BLaER1 treated with 17β-estradiol and CSF1 and Interleukin-3, amounts not matched to agents 10 nM and 100 nM (cell line): ENCODE measurements around the gene PDGFD.

ENCODE experiments used
- H3K27ac ChIP-seq, 11 experiments: shearing (Covaris generic); formaldehyde crosslinking; 2 replicates each; pipeline ENCODE4 v1.8.1; 2022
- H3K27me3 ChIP-seq, 11 experiments: shearing (Covaris generic); formaldehyde crosslinking; 2 replicates each; pipeline ENCODE4 v1.8.1; 2022
- H3K36me3 ChIP-seq, 11 experiments: shearing (Covaris generic); formaldehyde crosslinking; 2 replicates each; pipeline ENCODE4 v1.8.1; 2022
- H3K4me1 ChIP-seq, 10 experiments: shearing (Covaris generic); formaldehyde crosslinking; 2 replicates each; pipeline ENCODE4 v1.8.1; 2022
- H3K4me2 ChIP-seq, 11 experiments: shearing (Covaris generic); formaldehyde crosslinking; 2 replicates each; pipeline ENCODE4 v1.8.1; 2022
- H3K4me3 ChIP-seq, 10 experiments: shearing (Covaris generic); formaldehyde crosslinking; 2 replicates each; pipeline ENCODE4 v1.8.1; 2022
- H3K9ac ChIP-seq, 11 experiments: shearing (Covaris generic); formaldehyde crosslinking; 2 replicates each; pipeline ENCODE4 v1.8.1; 2022
- H3K9me3 ChIP-seq, 11 experiments: shearing (Covaris generic); formaldehyde crosslinking; replicated peaks in 1 of 11; 2 replicates each; pipeline ENCODE4 v1.8.1; 2022
- H4K20me1 ChIP-seq, 11 experiments: shearing (Covaris generic); formaldehyde crosslinking; 2 replicates each; pipeline ENCODE4 v1.8.1; 2022
- Cebpa-rat ChIP-seq, 11 experiments: shearing (Covaris generic); IDR thresholded peaks; 2 replicates each; pipeline ENCODE4 v1.8.1; 2022

The PDGFD gene

DNA sequence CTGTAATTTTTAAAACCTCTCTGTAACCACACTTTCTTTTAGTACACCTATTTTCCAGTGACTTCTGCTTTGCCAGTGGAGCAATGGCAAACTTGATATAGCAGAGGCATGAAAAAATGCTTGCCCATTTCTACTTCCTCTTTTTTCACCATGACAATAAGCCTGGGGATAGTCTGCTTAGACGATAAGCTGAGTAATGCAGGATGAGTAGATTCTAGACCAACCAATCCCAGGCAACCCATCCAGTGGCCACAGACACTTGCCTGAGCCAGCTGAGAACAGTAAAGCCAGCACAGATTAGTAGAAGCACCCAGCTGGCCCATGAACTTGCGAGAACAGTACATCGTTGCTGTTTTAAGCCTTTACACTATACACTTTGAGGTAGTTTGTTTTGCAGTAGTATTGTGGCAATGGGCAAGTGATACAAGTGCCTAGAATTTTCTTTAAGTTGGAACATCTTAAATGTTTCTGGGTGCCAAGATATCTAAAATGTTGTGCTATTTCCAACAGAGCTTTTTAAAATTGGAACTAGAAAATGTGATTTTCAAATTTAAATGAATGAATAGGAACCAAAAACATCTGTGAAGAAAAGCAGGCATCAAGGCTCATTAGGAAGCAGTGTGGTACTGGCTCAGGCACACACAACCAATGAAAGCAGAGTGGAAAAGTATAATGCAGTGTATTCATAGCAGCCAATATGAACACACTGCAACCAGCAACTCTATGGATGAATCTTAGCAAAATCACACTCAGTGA, 89.8 kb downstream of the PDGFD start:
- Histone ChIP-seq H3K9me3 (no peaks in the 10 kb centered on the region; a peak in 1 of 22 replicates), H3K4me2 (peak overlapping the region in 5 of 11 experiments; percentile 20 to 51 (median 45); a peak in 8 of 22 replicates), H3K4me3 (no peak overlapping the region), H3K9ac (no peak overlapping the region), H3K27me3 (no peaks in the 10 kb centered on the region), H3K27ac (peak overlapping the region in 2 of 11 experiments; percentile 20 to 47; a peak in 1 of 22 replicates), H3K36me3 (no peaks in the 10 kb centered on the region), H4K20me1 (no peaks in the 10 kb centered on the region), H3K4me1 (peaks cover 0 to 34% (median 2%) of the 10 kb centered on the region in 10 experiments; a peak in 9 of 20 replicates)
- no peak for TF ChIP-seq Cebpa-rat (IDR thresholded peaks at IDR 0.05)

DNA sequence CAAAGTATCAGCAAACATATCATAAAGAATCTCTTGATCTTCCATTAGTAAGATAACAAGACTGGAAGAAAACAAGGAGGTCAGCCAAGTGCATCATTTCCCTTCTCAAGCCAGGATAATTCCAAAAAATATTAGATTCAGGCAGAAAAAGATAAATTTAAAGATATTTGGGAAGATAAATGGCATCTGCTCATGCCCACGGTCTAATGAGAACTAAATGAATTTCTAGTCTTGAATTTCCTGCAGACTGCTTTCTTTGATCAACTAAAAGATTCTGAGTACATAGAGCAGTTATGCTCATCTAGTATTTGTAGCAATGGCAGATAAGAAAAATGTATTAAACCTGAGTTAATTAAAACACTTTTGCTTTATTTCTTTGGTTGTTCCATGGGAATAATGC, 96.4 kb downstream of the PDGFD start:
- H3K36me3 ChIP-seq: no peaks in the 10 kb centered on the region
- TF ChIP-seq Cebpa-rat (IDR thresholded peaks at IDR 0.05): no peak
- H3K9me3 ChIP-seq: peaks cover 0 to 7% (median 0%) of the 10 kb centered on the region in 11 experiments; a peak in 3 of 22 replicates
- no peak overlapping the region for H3K4me2 ChIP-seq
- H3K4me1 ChIP-seq: peaks cover 0 to 13% (median 0%) of the 10 kb centered on the region in 10 experiments; a peak in 8 of 20 replicates
- H3K27me3 ChIP-seq: no peaks in the 10 kb centered on the region
- H3K9ac ChIP-seq: no peak overlapping the region
- H4K20me1 ChIP-seq: no peaks in the 10 kb centered on the region
- H3K4me3 ChIP-seq: no peak overlapping the region
- no peak overlapping the region for H3K27ac ChIP-seq

DNA sequence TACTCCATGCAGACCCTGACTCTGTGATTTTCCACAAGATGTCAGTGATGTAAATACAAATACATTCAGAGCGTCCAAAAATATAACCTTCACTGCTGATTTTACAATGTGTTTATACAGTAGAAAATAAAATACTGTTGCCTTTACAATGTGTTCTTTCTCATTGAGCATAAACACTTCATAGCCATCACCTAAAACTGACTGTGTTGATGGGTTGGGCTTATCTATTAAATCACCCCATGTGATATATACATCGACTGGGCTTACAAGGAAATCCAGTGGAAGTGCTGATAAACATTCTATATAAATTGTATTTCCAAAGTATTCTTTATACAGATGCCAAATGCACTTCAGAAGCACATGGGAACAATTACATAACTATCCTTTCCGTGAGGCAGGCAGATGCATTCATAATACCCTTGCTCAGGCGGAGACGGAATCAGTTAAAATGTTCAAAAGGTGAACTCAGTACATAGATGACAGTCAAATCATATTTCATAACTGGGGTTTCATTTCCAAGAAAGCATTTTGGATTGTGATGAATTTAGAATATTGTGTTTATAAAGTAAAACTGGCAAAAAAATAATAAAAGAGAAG, 99.8 kb downstream of the PDGFD start:
- no peak for TF ChIP-seq Cebpa-rat (IDR thresholded peaks at IDR 0.05)
- H3K4me1 ChIP-seq: peaks cover 0 to 13% (median 0%) of the 10 kb centered on the region in 10 experiments; a peak in 8 of 20 replicates
- H3K27ac ChIP-seq: no peak overlapping the region
- no peaks in the 10 kb centered on the region for H3K36me3 ChIP-seq
- no peaks in the 10 kb centered on the region for H3K27me3 ChIP-seq
- H3K4me2 ChIP-seq: peak overlapping the region in 3 of 11 experiments; percentile 44 to 50 (median 48); a peak in 5 of 22 replicates
- H3K9me3 ChIP-seq: peaks cover 0 to 7% (median 0%) of the 10 kb centered on the region in 11 experiments; a peak in 3 of 22 replicates
- no peaks in the 10 kb centered on the region for H4K20me1 ChIP-seq
- no peak overlapping the region for H3K9ac ChIP-seq
- H3K4me3 ChIP-seq: no peak overlapping the region

DNA sequence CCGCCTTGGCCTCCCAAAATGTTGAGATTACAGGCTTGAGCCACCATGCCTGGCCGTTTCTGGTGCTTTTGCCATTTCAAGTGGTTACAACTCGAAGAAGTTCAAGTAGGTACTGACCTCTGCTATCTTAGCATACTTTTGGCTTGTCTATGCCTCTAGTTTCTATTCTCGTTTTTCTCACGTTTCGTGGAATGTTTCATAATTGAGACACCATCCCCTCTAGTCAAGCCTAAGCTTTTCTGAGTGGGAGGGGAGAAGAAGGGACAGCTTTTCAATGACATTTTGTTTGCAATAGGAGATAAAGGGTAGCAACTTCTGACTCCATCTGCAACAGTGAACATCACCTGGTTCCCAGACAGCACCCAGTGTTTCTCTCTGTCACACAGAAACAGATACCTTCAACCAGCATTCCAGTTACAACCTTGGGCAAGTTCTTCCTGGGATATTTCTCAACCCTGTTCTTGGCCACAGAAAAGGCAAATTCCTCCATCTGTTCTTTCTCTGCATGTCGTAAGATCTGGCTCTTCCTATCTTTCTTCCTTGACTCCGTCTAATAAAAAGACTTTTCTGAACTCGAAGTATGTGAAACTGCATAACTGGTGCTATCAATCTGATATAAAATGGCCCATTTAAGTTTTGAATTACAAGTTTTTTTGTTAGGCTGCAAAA, 102.0 kb downstream of the PDGFD start:
- no peak overlapping the region for H3K9ac ChIP-seq
- no peak overlapping the region for H3K4me2 ChIP-seq
- no peak overlapping the region for H3K27ac ChIP-seq
- no peaks in the 10 kb centered on the region for H3K27me3 ChIP-seq
- H3K9me3 ChIP-seq: peaks cover 0 to 7% (median 0%) of the 10 kb centered on the region in 11 experiments; a peak in 3 of 22 replicates
- no peak for TF ChIP-seq Cebpa-rat (IDR thresholded peaks at IDR 0.05)
- peaks cover 0 to 13% (median 0%) of the 10 kb centered on the region in 10 experiments; a peak in 8 of 20 replicates for H3K4me1 ChIP-seq
- H3K4me3 ChIP-seq: no peak overlapping the region
- no peaks in the 10 kb centered on the region for H4K20me1 ChIP-seq
- no peaks in the 10 kb centered on the region for H3K36me3 ChIP-seq

DNA sequence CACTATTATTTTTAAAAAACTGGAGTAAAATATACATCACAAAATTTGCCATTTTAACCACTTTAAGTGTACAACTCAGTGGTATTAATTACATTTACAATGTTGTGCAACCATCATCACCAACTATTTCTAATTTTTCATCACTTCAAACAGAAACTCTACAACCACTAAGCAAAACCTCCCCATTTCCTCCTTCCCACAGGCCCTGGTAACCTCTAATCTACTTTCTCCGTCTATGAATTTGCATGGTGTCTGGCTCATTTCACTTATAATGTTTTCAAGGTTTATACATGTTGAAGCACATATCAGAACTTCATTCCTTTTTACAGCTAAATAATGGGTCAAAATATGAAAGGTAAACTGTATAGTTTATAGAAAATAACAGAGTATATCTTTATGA, 103.1 kb downstream of the PDGFD start:
- Histone ChIP-seq H4K20me1 (no peaks in the 10 kb centered on the region), H3K4me1 (peaks cover 0 to 13% (median 0%) of the 10 kb centered on the region in 10 experiments; a peak in 8 of 20 replicates), H3K36me3 (no peaks in the 10 kb centered on the region), H3K27me3 (no peaks in the 10 kb centered on the region), H3K9ac (no peak overlapping the region), H3K9me3 (peaks cover 0 to 7% (median 0%) of the 10 kb centered on the region in 11 experiments; a peak in 3 of 22 replicates), H3K27ac (no peak overlapping the region), H3K4me2 (no peak overlapping the region), H3K4me3 (no peak overlapping the region)
- no peak for TF ChIP-seq Cebpa-rat (IDR thresholded peaks at IDR 0.05)

DNA sequence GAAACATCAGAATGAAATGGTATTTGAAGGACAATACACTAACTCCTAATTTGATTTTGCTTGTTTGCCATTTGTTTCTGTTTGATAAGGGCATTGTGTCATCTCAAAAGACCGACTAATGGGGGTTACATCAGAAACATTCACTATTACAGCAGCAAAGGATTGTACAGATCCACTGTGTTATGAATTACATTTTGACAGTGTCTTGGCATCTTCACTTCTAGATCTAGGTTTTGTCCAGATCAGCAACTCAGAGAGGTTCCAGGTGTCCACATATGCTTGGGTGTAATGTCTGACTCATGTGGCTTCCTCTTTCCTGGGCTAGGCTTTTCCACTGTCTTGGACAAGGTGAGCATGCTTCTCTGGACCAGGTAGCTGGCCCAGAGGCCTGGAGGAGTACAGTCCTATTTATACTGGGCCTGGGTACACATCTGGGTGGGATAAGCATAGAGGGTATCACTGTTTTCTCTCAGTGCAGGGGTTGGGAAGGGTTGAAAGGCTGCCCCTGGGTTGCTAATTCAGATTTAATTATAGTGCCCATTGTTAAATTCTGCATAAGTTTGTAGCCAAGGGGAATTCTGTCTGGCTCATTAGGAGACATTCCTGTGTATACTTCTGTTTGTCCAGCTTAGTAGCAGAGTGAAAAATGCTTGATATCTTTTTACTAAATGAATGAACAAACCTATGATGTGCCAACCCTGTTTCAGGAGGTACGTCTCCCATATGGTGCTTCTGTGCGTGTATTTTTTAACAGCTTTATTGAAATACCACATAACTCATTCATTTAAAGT, 103.7 kb downstream of the PDGFD start:
- Histone ChIP-seq H3K27ac (no peak overlapping the region), H3K27me3 (no peaks in the 10 kb centered on the region), H3K4me2 (no peak overlapping the region)

DNA sequence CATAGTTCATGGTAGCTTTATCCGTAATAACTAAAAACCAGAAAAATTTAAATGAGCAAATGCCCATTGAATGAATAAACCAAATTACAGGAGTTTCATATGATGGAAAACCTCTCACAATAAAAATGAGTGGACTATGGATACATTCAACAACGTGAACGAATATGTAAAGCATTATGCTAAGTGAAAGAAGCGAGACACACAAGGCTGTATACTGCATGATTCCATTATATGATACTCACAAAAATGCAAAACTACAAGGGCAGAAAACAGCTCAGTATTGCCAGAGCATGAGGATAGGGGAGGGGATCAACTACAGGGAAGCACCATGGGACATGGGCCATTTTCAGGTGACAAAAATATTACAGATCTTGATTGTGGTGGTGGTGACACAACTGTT, 105.3 kb downstream of the PDGFD start:
- no peaks in the 10 kb centered on the region for H3K36me3 ChIP-seq
- no peaks in the 10 kb centered on the region for H4K20me1 ChIP-seq
- H3K9ac ChIP-seq: no peak overlapping the region
- peaks cover 0 to 5% (median 0%) of the 10 kb centered on the region in 11 experiments; a peak in 3 of 22 replicates for H3K9me3 ChIP-seq
- H3K4me2 ChIP-seq: no peak overlapping the region
- H3K4me3 ChIP-seq: no peak overlapping the region
- TF ChIP-seq Cebpa-rat (IDR thresholded peaks at IDR 0.05): no peak
- no peaks in the 10 kb centered on the region for H3K27me3 ChIP-seq
- no peak overlapping the region for H3K27ac ChIP-seq
- H3K4me1 ChIP-seq: no peaks in the 10 kb centered on the region

More for the DNA sequence above, 103.7 kb downstream of the PDGFD start:
- peaks cover 0 to 7% (median 0%) of the 10 kb centered on the region in 11 experiments; a peak in 3 of 22 replicates for H3K9me3 ChIP-seq
- no peak for TF ChIP-seq Cebpa-rat (IDR thresholded peaks at IDR 0.05)
- H4K20me1 ChIP-seq: no peaks in the 10 kb centered on the region
- no peak overlapping the region for H3K4me3 ChIP-seq
- H3K9ac ChIP-seq: no peak overlapping the region
- peaks cover 0 to 13% (median 0%) of the 10 kb centered on the region in 10 experiments; a peak in 8 of 20 replicates for H3K4me1 ChIP-seq
- H3K36me3 ChIP-seq: no peaks in the 10 kb centered on the region

DNA sequence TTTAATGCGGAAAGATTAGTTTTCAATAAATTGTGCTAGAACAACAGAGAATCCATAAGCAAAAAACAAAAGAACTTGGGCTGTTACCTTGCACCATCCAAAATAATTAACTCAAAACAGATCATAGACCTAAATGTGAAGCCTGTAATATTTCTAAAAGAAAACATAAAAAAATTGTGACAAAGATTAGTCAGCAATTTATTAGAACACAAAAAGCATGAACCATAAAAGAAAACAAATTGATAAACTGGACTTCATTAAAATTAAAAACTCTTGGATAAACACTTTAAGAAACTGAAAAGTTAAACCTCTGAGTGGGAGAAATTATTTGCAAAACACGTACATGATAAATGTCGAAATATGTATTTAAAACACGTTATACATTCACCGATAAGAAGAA, 106.0 kb downstream of the PDGFD start:
- Histone ChIP-seq H4K20me1 (no peaks in the 10 kb centered on the region), H3K4me2 (no peak overlapping the region), H3K9me3 (no peaks in the 10 kb centered on the region), H3K27me3 (no peaks in the 10 kb centered on the region), H3K27ac (no peak overlapping the region), H3K4me3 (no peak overlapping the region), H3K4me1 (no peaks in the 10 kb centered on the region), H3K36me3 (no peaks in the 10 kb centered on the region), H3K9ac (no peak overlapping the region)
- TF ChIP-seq Cebpa-rat (IDR thresholded peaks at IDR 0.05): no peak
